Left hindlimb (tissue), 1 donor: Measurements from ENCODE around the gene IL17RE.
"Not testable (repeated sequence)": the region's sequence is repeated elsewhere in the genome, so short reads cannot be mapped to it uniquely, and the experiment has no call there.

Source experiments
- DNase-seq: peaks from one replicate; pipeline ENCODE4 v3.0.0-alpha.2; 2018

Gene IL17RE

GRCh38 chr3:9881441-9881840 lies 21.2 kb upstream of the IL17RE start:
- no peak for DNase-seq

DNA sequence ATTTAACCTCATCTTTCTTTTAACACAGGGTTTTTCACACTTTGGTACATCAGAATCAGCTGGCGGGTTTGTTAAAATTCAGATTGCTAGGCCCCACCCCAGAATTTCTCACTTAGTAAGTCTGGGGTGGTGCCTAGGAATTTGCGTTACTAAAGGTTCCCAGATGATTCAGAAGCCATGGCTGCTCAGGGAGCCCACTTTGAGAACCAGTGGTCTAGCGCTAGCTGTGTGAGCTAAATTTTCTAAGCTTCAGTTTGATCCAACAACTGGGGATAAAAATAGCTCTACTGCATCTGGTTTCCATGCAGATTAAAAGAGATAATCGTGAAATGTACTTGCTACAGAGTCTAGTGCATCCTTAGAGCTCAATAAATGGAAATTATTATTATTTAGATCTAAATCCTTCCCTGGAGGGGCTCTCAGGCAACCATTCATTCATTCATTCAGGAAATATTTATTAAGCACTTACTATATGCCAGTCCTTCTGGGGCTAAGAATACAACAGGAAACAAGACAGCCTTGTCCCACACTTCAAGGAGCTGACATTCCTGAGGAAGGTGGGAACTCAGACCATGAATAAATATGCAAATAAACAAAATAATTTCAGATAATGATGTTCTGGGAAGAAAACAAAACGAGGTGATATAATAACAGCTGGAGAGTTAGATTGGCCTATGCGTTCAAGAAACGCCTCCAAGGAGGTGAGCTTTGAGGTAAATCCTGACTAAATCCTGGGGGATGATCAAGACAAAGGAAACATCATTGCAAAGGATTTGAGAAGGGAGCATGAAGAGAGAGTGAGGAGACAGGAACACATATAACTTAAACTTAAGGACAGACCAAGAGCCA lies 18.7 kb upstream of the IL17RE start:
- no peak for DNase-seq

- no peak for DNase-seq
Observed at GRCh38 chr3:9884555-9885165, 18.0 kb upstream of the IL17RE start.

- DNase-seq: no peak
Observed at GRCh38 chr3:9886328-9886727, 16.3 kb upstream of the IL17RE start.

DNA sequence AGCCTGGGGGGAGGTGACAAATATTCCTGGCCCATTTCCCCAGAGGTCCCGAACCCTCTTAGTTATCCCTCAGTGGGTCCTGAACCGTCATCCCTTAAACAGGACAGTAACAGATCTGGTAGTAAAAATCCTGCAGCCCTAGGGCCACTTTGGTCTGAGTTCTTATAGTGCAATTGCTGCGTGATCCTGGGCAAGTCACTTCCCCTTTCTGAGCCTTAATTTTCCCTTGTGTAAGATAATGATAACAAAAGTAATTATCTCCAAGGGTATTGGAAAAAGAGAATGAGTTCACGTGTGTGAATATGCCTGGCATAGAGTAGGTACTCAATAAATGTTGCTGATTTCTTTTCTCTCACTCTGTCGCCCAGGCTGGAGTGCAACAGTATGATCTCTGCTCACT lies 15.2 kb upstream of the IL17RE start:
- no peak for DNase-seq

- no peak for DNase-seq
Observed at GRCh38 chr3:9888540-9888939, 14.1 kb upstream of the IL17RE start.

DNA sequence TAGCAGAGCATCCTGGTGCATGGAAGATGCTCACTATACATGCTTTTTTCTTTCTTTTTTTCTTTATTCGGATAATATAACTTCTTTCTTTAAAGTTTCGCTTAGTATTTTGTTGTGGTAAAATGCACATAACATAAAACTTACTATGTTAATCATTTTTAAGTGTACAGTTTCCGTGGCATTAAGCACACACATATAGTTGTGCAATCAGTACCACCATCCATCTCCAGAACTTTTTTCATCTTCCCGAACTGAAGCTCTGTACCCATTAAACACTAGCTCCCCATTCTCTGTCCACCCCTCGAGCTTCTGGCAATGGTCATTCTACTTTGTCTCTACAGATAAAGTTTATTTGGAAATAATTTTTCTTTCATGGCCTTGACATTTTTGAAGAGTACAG lies 13.2 kb upstream of the IL17RE start:
- DNase-seq: no peak

- DNase-seq: peak; percentile 92
Observed at GRCh38 chr3:9890249-9891071, 12.2 kb upstream of the IL17RE start, which contains the start of gene JAGN1. Gene JAGN1, plus strand, starts transcription at chr3:9890610. Its CDS starts 113 bp downstream, at chr3:9890723.

DNA sequence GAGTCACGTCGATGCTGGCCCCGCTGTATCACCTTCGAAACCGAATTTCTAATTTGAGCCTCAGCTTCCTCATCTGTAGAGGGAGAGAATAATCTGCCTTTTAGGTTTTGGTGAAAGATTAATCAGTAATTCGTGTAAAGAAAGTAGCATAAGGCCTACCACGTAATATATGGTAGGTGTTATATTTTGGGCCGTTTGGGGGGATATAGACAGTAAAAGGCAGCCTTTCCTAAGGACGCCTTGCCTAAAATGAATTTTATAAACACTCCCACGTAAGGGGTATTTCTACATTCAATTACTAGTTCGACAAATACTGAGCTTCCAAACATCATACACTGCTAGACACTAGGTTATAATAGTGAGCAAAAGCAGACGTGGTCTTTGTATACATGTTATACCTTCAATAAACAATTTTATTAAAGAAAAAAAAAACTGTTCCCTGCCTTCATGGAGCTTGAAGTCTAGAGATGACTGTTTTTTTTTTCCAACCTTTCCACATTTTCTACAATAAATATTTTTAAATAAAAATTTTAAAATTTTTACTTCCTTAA lies 11.5 kb upstream of the IL17RE start:
- DNase-seq: no peak

DNA sequence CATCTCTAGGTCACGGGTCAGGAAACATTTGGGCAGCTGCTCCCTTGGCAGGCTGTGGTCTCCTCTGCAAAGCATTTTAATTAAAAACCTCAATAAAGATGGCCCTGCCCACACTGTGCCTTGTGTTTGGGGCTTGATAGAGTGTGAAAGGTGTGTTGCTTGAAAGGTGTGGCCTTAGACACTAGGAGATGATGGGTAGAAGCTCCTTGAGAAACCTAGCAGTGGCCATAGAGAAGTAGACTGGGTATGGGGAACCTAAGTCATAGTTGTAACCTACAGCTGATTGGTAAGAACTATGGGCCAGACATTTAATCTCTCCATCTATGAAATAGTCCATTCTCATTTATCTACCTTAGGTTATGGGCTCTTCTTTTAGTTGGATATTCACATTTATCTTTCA lies 8.9 kb upstream of the IL17RE start:
- no peak for DNase-seq

DNA sequence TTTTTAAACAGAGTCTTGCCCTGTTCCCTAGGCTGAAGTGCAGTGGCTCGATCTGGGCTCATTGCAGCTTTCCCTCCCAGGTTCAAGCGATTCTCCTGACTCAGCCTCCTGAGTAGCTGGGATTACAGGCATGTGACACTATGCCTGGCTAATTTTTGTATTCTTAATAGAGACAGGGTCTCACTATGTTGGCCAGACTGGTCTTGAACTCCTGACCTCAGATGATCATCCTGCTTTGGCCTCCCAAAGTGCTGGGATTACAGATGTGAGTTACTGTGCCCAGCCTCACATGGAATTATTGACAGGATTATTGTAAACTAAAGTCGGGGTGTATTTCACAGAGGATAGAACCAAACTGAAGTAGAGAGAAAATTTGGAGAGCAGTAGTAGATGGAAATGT lies 6.9 kb upstream of the IL17RE start:
- not testable (repeated sequence) for DNase-seq

- DNase-seq: not testable (repeated sequence)
Observed at GRCh38 chr3:9896755-9897407, 5.8 kb upstream of the IL17RE start.

DNA sequence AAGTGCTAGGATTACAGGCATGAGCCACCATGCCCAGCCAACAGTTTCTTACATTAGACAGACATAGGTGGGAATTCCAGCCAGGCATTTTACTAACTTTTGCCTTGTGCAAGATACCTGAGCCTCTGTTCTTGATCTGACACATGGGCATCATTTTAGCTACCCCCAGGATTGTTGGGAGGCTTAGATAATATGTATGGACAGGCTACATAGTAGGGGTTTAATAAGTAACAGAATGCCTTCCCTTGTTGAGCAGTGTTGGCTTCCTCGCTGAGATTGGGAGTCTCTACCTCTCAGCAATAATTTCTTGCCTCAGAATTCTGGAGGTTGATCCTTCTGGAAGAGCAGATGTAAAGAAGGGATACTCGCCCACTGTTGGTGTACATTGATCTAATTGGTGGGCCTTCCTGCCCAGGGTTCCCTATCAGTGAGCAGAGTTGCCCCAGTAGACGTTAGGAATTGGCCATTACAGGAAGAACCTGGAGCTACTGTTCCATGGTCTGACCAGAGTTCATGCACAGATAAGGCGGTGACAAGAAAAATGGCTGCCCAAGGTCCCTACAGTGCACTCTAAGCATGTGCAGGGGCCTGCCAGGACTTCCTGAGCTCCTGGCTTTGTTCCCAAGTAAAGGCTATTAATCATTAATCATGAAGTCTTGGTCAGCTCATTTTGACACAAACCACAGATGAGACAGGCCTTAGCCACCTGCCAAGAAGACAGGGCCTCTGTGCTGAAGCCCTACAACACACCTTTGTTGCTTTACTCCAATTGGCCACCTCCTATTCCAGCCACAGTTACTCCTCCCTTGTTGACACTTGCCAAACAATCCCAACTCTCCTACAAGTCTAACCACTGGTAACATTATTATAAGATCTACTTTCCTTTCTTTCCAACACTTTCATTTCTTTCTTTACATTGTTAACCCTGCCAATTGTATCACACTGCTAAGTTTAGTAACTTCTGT lies 5.0 kb upstream of the IL17RE start:
- DNase-seq: no peak

GRCh38 chr3:9898467-9899241 lies 4.0 kb upstream of the IL17RE start:
- DNase-seq: no peak

- no peak for DNase-seq
Observed at GRCh38 chr3:9899289-9899791, 3.3 kb upstream of the IL17RE start.

DNA sequence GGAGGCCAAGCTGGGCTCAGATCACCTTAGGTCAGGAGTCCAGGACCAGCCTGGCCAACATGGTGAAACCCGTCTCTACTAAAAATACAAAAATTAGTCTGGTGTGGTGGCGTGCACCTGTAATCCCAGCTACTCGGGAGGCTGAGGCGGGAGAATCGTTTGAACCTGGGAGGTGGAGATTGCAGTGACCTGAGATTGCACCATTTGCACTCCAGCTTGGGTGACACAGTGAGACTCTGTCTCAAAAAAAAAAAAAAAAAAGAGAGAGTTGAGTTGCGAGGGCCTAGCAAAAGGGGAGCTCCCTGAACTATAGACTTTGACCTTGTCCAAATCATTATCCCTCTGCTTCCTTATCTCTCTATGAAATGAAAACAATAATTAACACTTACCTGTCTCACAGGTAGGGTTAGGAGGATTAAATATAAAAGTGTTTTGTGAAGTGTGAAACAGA lies 1.7 kb upstream of the IL17RE start:
- not testable (repeated sequence) for DNase-seq

DNA sequence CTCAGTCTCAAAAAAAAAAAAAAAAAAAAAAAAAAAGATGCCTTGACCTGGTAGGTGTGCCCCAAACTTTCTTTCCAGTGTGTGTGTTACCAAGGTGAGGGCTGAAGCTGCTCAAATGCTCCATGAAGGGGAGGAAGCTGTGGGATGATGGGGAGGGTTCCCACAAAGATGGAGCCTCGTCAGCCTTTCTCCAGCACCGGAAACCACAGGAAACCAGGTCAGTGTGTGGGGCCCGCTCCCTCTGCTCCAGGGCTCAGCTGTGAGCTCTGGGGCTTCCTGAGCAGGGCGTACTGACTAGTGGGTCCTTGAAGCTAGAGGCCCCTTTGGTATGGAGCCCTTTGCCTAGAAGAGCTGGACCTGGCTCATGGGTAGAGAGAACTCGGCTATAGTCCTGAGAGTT lies 681 bp upstream of the IL17RE start:
- DNase-seq: no peak

DNA sequence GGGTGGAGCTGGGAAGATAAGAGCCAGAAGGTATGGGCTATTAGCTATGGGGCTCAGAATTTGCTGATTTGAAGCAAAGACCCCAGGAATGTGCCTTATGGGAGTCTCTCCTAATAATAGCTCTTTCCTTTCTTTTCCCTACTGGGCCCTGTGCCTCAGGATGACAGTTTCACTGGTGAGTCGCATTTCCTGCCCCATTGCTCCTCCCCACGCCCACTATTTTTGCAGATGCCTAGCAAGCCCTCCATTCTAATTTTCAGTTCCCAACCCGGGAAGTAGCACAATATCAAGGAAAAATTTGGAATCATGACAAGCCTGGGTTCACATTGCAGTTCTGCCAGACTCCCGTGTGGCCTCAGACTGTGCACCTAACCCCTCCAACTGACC lies 583 bp downstream of the IL17RE start:
- no peak for DNase-seq

GRCh38 chr3:9903904-9904303 lies 1.3 kb downstream of the IL17RE start:
- no peak for DNase-seq

DNA sequence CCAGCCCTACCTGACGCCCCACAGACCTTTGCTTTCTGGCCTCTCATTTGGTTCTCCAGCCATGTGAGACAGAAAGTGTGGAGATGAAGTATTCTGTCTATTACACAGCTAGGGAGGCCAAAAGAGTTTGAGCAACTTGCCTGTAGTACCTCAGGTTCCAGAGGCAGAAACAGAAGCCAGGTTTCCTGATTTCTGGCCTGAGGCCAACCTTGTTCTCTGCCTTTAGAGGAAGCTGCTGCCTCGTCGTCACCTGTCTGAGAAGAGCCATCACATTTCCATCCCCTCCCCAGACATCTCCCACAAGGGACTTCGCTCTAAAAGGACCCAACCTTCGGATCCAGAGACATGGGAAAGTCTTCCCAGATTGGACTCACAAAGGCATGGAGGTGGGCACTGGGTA lies 3.8 kb downstream of the IL17RE start:
- no peak for DNase-seq
